ENCODE measurements around the gene RNU7-1.

Gene RNU7-1

DNA sequence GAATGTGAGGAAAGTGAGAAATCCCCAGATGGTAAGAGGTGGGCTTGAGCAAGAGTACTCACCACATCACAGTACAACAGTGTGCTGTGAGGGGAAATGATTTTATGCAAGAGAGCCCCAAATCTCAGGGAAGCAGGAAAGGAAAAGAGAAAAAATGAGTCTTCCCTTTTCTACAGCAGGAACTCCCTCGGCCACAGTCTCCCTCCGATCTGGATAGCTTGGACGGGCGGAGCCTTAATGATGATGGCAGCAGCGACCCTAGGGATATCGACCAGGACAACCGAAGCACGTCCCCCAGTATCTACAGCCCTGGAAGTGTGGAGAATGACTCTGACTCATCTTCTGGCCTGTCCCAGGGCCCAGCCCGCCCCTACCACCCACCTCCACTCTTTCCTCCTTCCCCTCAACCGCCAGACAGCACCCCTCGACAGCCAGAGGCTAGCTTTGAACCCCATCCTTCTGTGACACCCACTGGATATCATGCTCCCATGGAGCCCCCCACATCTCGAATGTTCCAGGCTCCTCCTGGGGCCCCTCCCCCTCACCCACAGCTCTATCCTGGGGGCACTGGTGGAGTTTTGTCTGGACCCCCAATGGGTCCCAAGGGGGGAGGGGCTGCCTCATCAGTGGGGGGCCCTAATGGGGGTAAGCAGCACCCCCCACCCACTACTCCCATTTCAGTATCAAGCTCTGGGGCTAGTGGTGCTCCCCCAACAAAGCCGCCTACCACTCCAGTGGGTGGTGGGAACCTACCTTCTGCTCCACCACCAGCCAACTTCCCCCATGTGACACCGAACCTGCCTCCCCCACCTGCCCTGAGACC is 8.0 kb upstream of the RNU7-1 start:
- no peak for DNase-seq (ENCODE audit: low read depth)
- H3K4me3 ChIP-seq (ENCODE audit: low read depth, low read length) = no peak overlapping the region; the same call in 1 of the 2 replicates
- TF ChIP-seq, protein P1, sequence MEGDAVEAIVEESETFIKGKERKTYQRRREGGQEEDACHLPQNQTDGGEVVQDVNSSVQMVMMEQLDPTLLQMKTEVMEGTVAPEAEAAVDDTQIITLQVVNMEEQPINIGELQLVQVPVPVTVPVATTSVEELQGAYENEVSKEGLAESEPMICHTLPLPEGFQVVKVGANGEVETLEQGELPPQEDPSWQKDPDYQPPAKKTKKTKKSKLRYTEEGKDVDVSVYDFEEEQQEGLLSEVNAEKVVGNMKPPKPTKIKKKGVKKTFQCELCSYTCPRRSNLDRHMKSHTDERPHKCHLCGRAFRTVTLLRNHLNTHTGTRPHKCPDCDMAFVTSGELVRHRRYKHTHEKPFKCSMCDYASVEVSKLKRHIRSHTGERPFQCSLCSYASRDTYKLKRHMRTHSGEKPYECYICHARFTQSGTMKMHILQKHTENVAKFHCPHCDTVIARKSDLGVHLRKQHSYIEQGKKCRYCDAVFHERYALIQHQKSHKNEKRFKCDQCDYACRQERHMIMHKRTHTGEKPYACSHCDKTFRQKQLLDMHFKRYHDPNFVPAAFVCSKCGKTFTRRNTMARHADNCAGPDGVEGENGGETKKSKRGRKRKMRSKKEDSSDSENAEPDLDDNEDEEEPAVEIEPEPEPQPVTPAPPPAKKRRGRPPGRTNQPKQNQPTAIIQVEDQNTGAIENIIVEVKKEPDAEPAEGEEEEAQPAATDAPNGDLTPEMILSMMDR (IDR thresholded peaks at IDR 0.05; ENCODE audit: insufficient read depth, low read depth, low read length, missing control alignments) = no peak

DNA sequence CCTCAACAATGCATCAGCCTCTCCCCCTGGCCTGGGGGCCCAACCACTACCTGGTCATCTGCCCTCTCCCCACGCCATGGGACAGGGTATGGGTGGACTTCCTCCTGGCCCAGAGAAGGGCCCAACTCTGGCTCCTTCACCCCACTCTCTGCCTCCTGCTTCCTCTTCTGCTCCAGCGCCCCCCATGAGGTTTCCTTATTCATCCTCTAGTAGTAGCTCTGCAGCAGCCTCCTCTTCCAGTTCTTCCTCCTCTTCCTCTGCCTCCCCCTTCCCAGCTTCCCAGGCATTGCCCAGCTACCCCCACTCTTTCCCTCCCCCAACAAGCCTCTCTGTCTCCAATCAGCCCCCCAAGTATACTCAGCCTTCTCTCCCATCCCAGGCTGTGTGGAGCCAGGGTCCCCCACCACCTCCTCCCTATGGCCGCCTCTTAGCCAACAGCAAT is 7.4 kb upstream of the RNU7-1 start:
- no peak for DNase-seq (ENCODE audit: low read depth)
- peak overlapping the region; percentile 94 for H3K4me3 ChIP-seq (ENCODE audit: low read depth, low read length)
- TF ChIP-seq, protein P1 (IDR thresholded peaks at IDR 0.05; ENCODE audit: insufficient read depth, low read depth, low read length, missing control alignments) = no peak

DNA sequence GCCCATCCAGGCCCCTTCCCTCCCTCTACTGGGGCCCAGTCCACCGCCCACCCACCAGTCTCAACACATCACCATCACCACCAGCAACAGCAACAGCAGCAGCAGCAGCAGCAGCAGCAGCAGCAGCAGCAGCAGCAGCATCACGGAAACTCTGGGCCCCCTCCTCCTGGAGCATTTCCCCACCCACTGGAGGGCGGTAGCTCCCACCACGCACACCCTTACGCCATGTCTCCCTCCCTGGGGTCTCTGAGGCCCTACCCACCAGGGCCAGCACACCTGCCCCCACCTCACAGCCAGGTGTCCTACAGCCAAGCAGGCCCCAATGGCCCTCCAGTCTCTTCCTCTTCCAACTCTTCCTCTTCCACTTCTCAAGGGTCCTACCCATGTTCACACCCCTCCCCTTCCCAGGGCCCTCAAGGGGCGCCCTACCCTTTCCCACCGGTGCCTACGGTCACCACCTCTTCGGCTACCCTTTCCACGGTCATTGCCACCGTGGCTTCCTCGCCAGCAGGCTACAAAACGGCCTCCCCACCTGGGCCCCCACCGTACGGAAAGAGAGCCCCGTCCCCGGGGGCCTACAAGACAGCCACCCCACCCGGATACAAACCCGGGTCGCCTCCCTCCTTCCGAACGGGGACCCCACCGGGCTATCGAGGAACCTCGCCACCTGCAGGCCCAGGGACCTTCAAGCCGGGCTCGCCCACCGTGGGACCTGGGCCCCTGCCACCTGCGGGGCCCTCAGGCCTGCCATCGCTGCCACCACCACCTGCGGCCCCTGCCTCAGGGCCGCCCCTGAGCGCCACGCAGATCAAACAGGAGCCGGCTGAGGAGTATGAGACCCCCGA is 6.8 kb upstream of the RNU7-1 start:
- H3K4me3 ChIP-seq (ENCODE audit: low read depth, low read length) = peak overlapping the region; percentile 94
- TF ChIP-seq, protein P1 (IDR thresholded peaks at IDR 0.05; ENCODE audit: insufficient read depth, low read depth, low read length, missing control alignments) = peak; percentile 8
- peak; percentile 73 for DNase-seq (ENCODE audit: low read depth)

DNA sequence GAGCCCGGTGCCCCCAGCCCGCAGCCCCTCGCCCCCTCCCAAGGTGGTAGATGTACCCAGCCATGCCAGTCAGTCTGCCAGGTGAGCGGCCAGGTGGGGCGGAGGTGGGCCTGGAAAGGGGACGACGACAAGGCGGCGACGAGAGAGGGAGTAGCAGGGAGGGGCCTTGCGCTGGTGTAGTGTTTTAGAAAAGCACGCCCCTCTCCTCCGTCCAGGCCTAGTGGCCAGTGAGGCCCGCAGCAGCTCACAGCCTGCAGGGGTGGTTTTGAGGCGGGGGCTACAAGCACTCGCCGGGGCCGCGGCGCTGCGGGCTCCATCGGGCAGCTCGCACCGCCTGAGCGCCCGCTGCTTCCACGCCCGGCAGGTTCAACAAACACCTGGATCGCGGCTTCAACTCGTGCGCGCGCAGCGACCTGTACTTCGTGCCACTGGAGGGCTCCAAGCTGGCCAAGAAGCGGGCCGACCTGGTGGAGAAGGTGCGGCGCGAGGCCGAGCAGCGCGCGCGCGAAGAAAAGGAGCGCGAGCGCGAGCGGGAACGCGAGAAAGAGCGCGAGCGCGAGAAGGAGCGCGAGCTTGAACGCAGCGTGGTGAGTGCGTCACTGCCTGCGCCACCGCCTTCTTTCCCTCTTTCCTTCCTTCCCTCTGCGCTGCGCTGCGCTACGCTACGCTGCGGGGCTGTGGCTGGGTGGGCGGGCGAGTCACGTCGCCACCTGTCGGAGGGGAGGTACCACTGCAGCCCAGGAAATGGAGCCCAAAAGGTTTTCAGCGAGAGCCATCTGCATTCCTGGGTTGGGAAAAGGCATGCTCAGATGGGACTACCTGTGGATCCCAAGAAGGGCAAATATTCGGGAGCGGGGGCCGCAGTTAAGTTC is 5.9 kb upstream of the RNU7-1 start:
- TF ChIP-seq, protein P1 (IDR thresholded peaks at IDR 0.05; ENCODE audit: insufficient read depth, low read depth, low read length, missing control alignments) = peak; percentile 97
- peak; percentile 98 for DNase-seq (ENCODE audit: low read depth)
- H3K4me3 ChIP-seq (ENCODE audit: low read depth, low read length) = peak overlapping the region; percentile 94

DNA sequence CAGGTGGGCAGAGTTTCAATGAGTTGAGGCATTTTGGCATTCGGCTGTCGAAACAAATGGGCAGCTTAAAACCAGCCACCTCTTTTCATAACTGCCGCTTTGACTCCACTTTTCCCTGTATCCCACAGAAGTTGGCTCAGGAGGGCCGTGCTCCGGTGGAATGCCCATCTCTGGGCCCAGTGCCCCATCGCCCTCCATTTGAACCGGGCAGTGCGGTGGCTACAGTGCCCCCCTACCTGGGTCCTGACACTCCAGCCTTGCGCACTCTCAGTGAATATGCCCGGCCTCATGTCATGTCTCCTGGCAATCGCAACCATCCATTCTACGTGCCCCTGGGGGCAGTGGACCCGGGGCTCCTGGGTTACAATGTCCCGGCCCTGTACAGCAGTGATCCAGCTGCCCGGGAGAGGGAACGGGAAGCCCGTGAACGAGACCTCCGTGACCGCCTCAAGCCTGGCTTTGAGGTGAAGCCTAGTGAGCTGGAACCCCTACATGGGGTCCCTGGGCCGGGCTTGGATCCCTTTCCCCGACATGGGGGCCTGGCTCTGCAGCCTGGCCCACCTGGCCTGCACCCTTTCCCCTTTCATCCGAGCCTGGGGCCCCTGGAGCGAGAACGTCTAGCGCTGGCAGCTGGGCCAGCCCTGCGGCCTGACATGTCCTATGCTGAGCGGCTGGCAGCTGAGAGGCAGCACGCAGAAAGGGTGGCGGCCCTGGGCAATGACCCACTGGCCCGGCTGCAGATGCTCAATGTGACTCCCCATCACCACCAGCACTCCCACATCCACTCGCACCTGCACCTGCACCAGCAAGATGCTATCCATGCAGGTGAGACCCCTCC is 5.0 kb upstream of the RNU7-1 start:
- H3K4me3 ChIP-seq (ENCODE audit: low read depth, low read length) = peak overlapping the region; percentile 94
- peak; percentile 16 for DNase-seq (ENCODE audit: low read depth)
- TF ChIP-seq, protein P1 (IDR thresholded peaks at IDR 0.05; ENCODE audit: insufficient read depth, low read depth, low read length, missing control alignments) = no peak

DNA sequence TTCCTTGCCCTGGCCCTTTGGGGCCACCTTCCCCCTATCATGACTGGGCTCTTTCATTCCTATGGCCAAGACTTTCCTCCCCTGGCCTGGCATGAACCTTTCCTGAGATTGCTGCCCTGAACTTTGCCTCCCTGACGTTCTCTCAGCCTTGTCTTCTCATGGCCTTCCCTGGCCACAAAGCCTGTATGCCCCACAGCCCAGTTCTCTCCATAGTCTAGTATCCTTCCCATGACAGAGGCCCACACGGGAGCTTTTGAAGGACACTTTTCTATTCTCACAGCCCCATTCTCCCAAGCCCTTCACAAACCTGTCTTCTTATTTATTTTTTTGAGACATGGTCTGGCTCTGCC is 4.5 kb upstream of the RNU7-1 start:
- H3K4me3 ChIP-seq (ENCODE audit: low read depth, low read length) = no peak overlapping the region
- TF ChIP-seq, protein P1 (IDR thresholded peaks at IDR 0.05; ENCODE audit: insufficient read depth, low read depth, low read length, missing control alignments) = no peak
- DNase-seq (ENCODE audit: low read depth) = no peak

Data from GM12865 (cell line).